Neural cell (in vitro differentiated cells): ENCODE results near the gene GPR157.

Experiments
- EP300 ChIP-seq: fragments of 450-650 bp; conservative IDR thresholded peaks from 2 replicates; pipeline ENCODE4 v1.6.1; 2014; ENCODE audit warnings: antibody characterized with exemption, mild to moderate bottlenecking, moderate library complexity; ENCODE audit not compliant: poor library complexity, severe bottlenecking
- EZH2 ChIP-seq: fragments of 200-600, 300-800 bp; shearing (Covaris generic), sonication (generic); IDR thresholded peaks from 2 replicates; pipeline ENCODE4 v1.6.1; 2014; ENCODE audit warnings: antibody characterized with exemption, low read length, borderline replicate concordance, mild to moderate bottlenecking; ENCODE audit not compliant: insufficient read depth, poor library complexity, severe bottlenecking
- MXI1 ChIP-seq: fragments of 450-650 bp; conservative IDR thresholded peaks from 2 replicates; pipeline ENCODE4 v1.6.1; 2014; ENCODE audit warnings: antibody characterized with exemption, mild to moderate bottlenecking; ENCODE audit not compliant: poor library complexity, severe bottlenecking
- POLR2AphosphoS5 ChIP-seq: IDR thresholded peaks from 2 replicates; pipeline ENCODE4 v1.6.1; 2012
- RAD21 ChIP-seq: fragments of 450-650 bp; conservative IDR thresholded peaks from 2 replicates; pipeline ENCODE4 v1.6.1; 2014; ENCODE audit warnings: antibody characterized with exemption, mild to moderate bottlenecking, moderate library complexity
- TAF1 ChIP-seq: IDR thresholded peaks from 2 replicates; pipeline ENCODE4 v1.6.1; 2012; ENCODE audit warnings: low read depth
- TF ChIP-seq, protein P1 (sequence below): fragments of 450-650 bp; IDR thresholded peaks from 2 replicates; pipeline ENCODE4 v1.5.1; 2014; ENCODE audit warnings: antibody characterized with exemption, mild to moderate bottlenecking, moderate library complexity; ENCODE audit not compliant: poor library complexity, severe bottlenecking
- TF ChIP-seq, protein P2 (sequence below): IDR thresholded peaks from 2 replicates; pipeline ENCODE4 v1.6.1; 2012; ENCODE audit warnings: borderline replicate concordance

DNA sequence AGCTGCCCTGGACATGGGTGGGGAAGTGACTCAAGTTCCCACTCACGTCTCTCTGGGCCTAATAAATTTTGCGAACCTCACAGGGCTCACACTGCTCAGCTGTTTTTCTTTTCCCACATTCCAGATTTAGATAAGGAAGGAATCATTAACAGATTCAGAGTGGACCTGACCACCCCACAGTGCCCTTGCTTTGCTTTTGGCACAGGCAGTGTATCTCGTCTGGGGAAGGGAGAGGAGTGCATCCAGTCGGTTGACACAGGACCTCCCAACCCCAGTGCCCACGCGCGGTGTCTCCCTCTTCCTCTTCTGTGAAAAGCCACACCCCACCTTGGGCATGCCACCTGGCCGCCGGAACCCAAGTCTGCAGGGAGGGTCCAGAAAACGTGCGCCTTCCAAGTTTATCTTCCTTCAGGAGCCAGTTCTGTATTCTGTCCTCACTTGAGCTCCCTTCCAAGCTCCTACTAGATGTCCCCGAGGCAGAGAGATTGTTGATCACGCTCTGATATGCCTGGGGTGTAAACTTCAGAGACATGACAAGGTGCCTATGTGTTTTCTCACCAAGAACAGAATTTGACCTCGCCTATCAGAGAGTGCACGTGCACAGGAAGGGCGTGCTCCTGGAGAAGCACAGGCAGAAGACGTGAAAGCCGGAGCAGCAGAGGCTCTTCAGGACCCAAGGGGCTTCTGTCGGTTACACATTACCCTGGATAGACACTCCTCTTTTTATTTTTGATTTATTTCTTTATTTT lies 50.0 kb downstream of the GPR157 start:
- TF ChIP-seq, protein P1, sequence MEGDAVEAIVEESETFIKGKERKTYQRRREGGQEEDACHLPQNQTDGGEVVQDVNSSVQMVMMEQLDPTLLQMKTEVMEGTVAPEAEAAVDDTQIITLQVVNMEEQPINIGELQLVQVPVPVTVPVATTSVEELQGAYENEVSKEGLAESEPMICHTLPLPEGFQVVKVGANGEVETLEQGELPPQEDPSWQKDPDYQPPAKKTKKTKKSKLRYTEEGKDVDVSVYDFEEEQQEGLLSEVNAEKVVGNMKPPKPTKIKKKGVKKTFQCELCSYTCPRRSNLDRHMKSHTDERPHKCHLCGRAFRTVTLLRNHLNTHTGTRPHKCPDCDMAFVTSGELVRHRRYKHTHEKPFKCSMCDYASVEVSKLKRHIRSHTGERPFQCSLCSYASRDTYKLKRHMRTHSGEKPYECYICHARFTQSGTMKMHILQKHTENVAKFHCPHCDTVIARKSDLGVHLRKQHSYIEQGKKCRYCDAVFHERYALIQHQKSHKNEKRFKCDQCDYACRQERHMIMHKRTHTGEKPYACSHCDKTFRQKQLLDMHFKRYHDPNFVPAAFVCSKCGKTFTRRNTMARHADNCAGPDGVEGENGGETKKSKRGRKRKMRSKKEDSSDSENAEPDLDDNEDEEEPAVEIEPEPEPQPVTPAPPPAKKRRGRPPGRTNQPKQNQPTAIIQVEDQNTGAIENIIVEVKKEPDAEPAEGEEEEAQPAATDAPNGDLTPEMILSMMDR: no peak
- TF ChIP-seq EZH2 (no peak), TAF1 (no peak), POLR2AphosphoS5 (no peak), MXI1 (no peak), EP300 (no peak), RAD21 (no peak)
- TF ChIP-seq, protein P2, sequence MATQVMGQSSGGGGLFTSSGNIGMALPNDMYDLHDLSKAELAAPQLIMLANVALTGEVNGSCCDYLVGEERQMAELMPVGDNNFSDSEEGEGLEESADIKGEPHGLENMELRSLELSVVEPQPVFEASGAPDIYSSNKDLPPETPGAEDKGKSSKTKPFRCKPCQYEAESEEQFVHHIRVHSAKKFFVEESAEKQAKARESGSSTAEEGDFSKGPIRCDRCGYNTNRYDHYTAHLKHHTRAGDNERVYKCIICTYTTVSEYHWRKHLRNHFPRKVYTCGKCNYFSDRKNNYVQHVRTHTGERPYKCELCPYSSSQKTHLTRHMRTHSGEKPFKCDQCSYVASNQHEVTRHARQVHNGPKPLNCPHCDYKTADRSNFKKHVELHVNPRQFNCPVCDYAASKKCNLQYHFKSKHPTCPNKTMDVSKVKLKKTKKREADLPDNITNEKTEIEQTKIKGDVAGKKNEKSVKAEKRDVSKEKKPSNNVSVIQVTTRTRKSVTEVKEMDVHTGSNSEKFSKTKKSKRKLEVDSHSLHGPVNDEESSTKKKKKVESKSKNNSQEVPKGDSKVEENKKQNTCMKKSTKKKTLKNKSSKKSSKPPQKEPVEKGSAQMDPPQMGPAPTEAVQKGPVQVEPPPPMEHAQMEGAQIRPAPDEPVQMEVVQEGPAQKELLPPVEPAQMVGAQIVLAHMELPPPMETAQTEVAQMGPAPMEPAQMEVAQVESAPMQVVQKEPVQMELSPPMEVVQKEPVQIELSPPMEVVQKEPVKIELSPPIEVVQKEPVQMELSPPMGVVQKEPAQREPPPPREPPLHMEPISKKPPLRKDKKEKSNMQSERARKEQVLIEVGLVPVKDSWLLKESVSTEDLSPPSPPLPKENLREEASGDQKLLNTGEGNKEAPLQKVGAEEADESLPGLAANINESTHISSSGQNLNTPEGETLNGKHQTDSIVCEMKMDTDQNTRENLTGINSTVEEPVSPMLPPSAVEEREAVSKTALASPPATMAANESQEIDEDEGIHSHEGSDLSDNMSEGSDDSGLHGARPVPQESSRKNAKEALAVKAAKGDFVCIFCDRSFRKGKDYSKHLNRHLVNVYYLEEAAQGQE: no peak
